Activated B cell treated with CpG ODN at 0.5 μM for 24 hours (primary cell): ENCODE data around the gene AMPD3. TPM values are rescaled to one million over a fixed set of nuclear protein-coding genes. Genes with fewer than 3 reads are reported as not detected.

Source experiments
- ATAC-seq: fragments of 200-7000 bp; cut with Tn5 transposase; one replicate; pipeline ENCODE4 v1.10.0; 2021; ENCODE audit warnings: low read depth, mild to moderate bottlenecking, moderate library complexity
- CTCF ChIA-PET: fragments of 350-600 bp; sonication (Branson Sonifier 250); formaldehyde crosslinking; loops from one replicate; lab custom pipeline; 2021; ENCODE audit warnings: antibody characterized with exemption; lab: Charles Lee
- POLR2A ChIA-PET: fragments of 350-600 bp; sonication (Branson Sonifier 250); formaldehyde crosslinking; loops from one replicate; lab custom pipeline; 2021; ENCODE audit warnings: antibody characterized with exemption; lab: Charles Lee
- DNase-seq: peaks from one replicate; pipeline ENCODE4 v3.0.0; 2022
- H3K27ac Mint-ChIP-seq: one replicate; pipeline ENCODE4 v1.8.0; 2020; ENCODE audit warnings: mixed read lengths
- H3K27me3 Mint-ChIP-seq: one replicate; pipeline ENCODE4 v1.8.0; 2021; ENCODE audit warnings: mixed read lengths
- H3K36me3 Mint-ChIP-seq: one replicate; pipeline ENCODE4 v1.8.0; 2021; ENCODE audit warnings: low read depth, mixed read lengths
- H3K4me1 Mint-ChIP-seq: one replicate; pipeline ENCODE4 v1.8.0; 2021; ENCODE audit warnings: mixed read lengths
- H3K4me3 Mint-ChIP-seq: one replicate; pipeline ENCODE4 v1.8.0; 2020; ENCODE audit warnings: mild to moderate bottlenecking, mixed read lengths
- H3K9me3 Mint-ChIP-seq: one replicate; pipeline ENCODE4 v1.8.0; 2020; ENCODE audit warnings: mixed read lengths
- CTCF ChIP-seq: fragments of 200-600 bp; IDR thresholded peaks from one replicate; pipeline ENCODE4 v1.8.0; 2022; ENCODE audit warnings: antibody characterized with exemption, mild to moderate bottlenecking
- intact Hi-C: fragments of 100-400 bp; cut with micrococcal nuclease; formaldehyde crosslinking; loops from one replicate; pipeline ENCODE4 v1.15.1; 2024
- total RNA-seq: library from RNA; stranded (reverse); gene quantifications from 2 replicates; pipeline ENCODE4 v1.2.3, GENCODE V29; 2022

AMPD3 gene
- total RNA-seq, 1 donor from 2014 or later, result 116 TPM

- Mint-ChIP-seq H3K36me3 (peaks cover 89% of the 10 kb centered on the region), H3K9me3 (no peaks in the 10 kb centered on the region), H3K4me3 (no peak overlapping the region), H3K27me3 (no peaks in the 10 kb centered on the region), H3K27ac (peak overlapping the region; percentile 18), H3K4me1 (peaks cover 32% of the 10 kb centered on the region)
- no peak for ATAC-seq
- intact Hi-C loops, result no loop called here
- ChIA-PET POLR2A (interaction anchor here (0.8 kb wide), 1 partner anchor 23 kb away, joined by 3 read pairs; no protein-coding TSS in a partner anchor), CTCF (interaction anchor here (1.5 kb wide), 1 partner anchor 66 kb away, joined by 4 read pairs; no protein-coding TSS in a partner anchor)
- TF ChIP-seq CTCF, result no peak
- no peak for DNase-seq
These were observed 25.0 kb downstream of the AMPD3 start for GRCh38 chr11:10480026-10480425.

DNA sequence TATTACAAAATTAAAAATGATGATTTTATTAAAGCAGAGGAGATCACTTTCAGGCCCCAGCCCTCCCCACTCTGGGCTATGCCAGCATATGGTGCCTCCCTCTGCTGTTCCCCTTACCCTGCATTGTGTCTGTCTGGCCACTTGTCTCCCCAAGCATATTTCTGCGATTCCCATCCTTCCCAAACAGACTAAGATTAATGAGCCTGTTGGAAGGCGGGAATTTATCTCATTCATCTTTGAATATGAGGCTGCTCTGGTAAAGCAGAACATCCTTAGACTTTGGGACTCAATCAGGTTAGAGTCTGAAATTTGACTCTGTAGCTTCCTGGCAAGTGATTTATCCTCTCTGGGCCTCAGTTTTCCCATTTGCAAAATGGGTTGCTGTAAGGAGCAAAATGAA, 25.7 kb downstream of the AMPD3 start:
- intact Hi-C loops, result no loop called here
- Mint-ChIP-seq H3K4me1 (peaks cover 25% of the 10 kb centered on the region), H3K9me3 (no peaks in the 10 kb centered on the region), H3K4me3 (no peak overlapping the region), H3K36me3 (peaks cover 89% of the 10 kb centered on the region), H3K27ac (no peak overlapping the region), H3K27me3 (no peaks in the 10 kb centered on the region)
- no peak for ATAC-seq
- ChIA-PET CTCF (interaction anchor here (1.1 to 1.5 kb wide), 2 partner anchors 22 to 67 kb away, joined by 3 to 4 read pairs; no protein-coding TSS in a partner anchor), POLR2A (no interaction called here)
- TF ChIP-seq CTCF, result no peak
- no peak for DNase-seq

- peaks cover 20% of the 10 kb centered on the region for H3K4me1 Mint-ChIP-seq
- TF ChIP-seq CTCF, result no peak
- no peak overlapping the region for H3K4me3 Mint-ChIP-seq
- ChIA-PET CTCF (interaction anchor here (0.7 to 1.5 kb wide), 3 partner anchors 9 to 68 kb away, joined by 3 to 4 read pairs (median 3); no protein-coding TSS in a partner anchor), POLR2A (no interaction called here)
- H3K27me3 Mint-ChIP-seq, result no peaks in the 10 kb centered on the region
- H3K27ac Mint-ChIP-seq, result no peak overlapping the region
- DNase-seq (no peak), ATAC-seq (no peak)
- intact Hi-C loops, result no loop called here
- peaks cover 89% of the 10 kb centered on the region for H3K36me3 Mint-ChIP-seq
- H3K9me3 Mint-ChIP-seq, result no peaks in the 10 kb centered on the region
These were observed 26.7 kb downstream of the AMPD3 start for GRCh38 chr11:10481560-10482349.

GRCh38 chr11:10483174-10483573, 28.1 kb downstream of the AMPD3 start:
- CTCF ChIA-PET, result interaction anchor here (1.7 kb wide), 1 partner anchor 69 kb away, joined by 4 read pairs; no protein-coding TSS in a partner anchor
- H3K4me1 Mint-ChIP-seq, result peaks cover 16% of the 10 kb centered on the region
- peaks cover 88% of the 10 kb centered on the region for H3K36me3 Mint-ChIP-seq
- intact Hi-C loops, result no loop called here
- ATAC-seq (no peak), DNase-seq (no peak)
- POLR2A ChIA-PET, result interaction anchor here (0.7 kb wide), 1 partner anchor 24 kb away, joined by 3 read pairs; no protein-coding TSS in a partner anchor
- H3K27ac Mint-ChIP-seq, result peak overlapping the region; percentile 21
- TF ChIP-seq CTCF, result no peak
- H3K27me3 Mint-ChIP-seq, result no peaks in the 10 kb centered on the region
- no peaks in the 10 kb centered on the region for H3K9me3 Mint-ChIP-seq
- H3K4me3 Mint-ChIP-seq, result no peak overlapping the region

GRCh38 chr11:10483584-10483983, 28.5 kb downstream of the AMPD3 start:
- Mint-ChIP-seq H3K27me3 (no peaks in the 10 kb centered on the region), H3K4me3 (no peak overlapping the region), H3K9me3 (no peaks in the 10 kb centered on the region), H3K27ac (peak overlapping the region; percentile 21), H3K4me1 (peaks cover 20% of the 10 kb centered on the region), H3K36me3 (peaks cover 87% of the 10 kb centered on the region)
- ChIA-PET POLR2A (interaction anchor here (0.7 kb wide), 1 partner anchor 24 kb away, joined by 3 read pairs; no protein-coding TSS in a partner anchor), CTCF (interaction anchor here (1.7 kb wide), 1 partner anchor 70 kb away, joined by 4 read pairs; no protein-coding TSS in a partner anchor)
- no peak for ATAC-seq
- TF ChIP-seq CTCF, result no peak
- intact Hi-C loops, result no loop called here
- DNase-seq, result no peak
